PC-9 (cell line): ENCODE data around the gene TMEM138. TPM values are rescaled to one million over a fixed set of nuclear protein-coding genes. Genes with fewer than 3 reads are reported as not detected.
A peak's percentile ranks its signal among the peaks of the same experiment; 100 is the strongest.

Experiments used
- BruUV-seq: library from RNA; stranded (reverse); fragments of 400-500 nt; replicated peaks from 2 replicates; lab custom pipeline; 2021; lab: Mats Ljungman, UMichigan
- CTCF ChIA-PET: fragments of 300-600 bp; sonication (Branson Sonifier 250); formaldehyde crosslinking; loops from one replicate; lab custom pipeline; 2022; ENCODE audit warnings: antibody characterized with exemption; lab: Charles Lee
- POLR2A ChIA-PET: fragments of 300-600 bp; sonication (Branson Sonifier 250); formaldehyde crosslinking; loops from one replicate; lab custom pipeline; 2022; ENCODE audit warnings: antibody characterized with exemption; ENCODE audit not compliant: unreplicated experiment; lab: Charles Lee
- DNase-seq, 2 experiments: peaks; one replicate each; pipeline versions ENCODE4 v3.0.0 to v3.0.0-alpha.2; 2015 to 2022; ENCODE audit warnings: mixed read lengths in 1 of 2
- H2AFZ ChIP-seq: fragments of 200-600 bp; sonication (generic); 2 replicates; pipeline ENCODE4 v1.8.1; 2017; ENCODE audit warnings: antibody characterized with exemption
- H3F3A ChIP-seq: fragments of 200-600 bp; sonication (generic); 2 replicates; pipeline ENCODE4 v1.8.1; 2017; ENCODE audit warnings: antibody characterized with exemption, mild to moderate bottlenecking, low read depth; ENCODE audit not compliant: insufficient read depth
- H3K27ac ChIP-seq: fragments of 200-600 bp; sonication (generic); 2 replicates; pipeline ENCODE4 v1.6.1; 2016; ENCODE audit warnings: mixed run types
- H3K27me3 ChIP-seq: fragments of 200-600 bp; sonication (generic); 2 replicates; pipeline ENCODE4 v1.6.1; 2016; ENCODE audit warnings: low read depth, mixed run types; ENCODE audit not compliant: insufficient read depth
- H3K36me3 ChIP-seq: fragments of 200-600 bp; sonication (generic); 2 replicates; pipeline ENCODE4 v1.6.1; 2016; ENCODE audit warnings: low read depth, mixed run types
- H3K4me1 ChIP-seq: fragments of 200-600 bp; sonication (generic); replicated peaks from 2 replicates; pipeline ENCODE4 v1.6.1; 2016; ENCODE audit warnings: mixed run types; ENCODE audit not compliant: insufficient read depth
- H3K4me2 ChIP-seq: fragments of 200-600 bp; sonication (generic); 2 replicates; pipeline ENCODE4 v1.6.1; 2017; ENCODE audit warnings: mixed run types
- H3K4me3 ChIP-seq: fragments of 200-600 bp; sonication (generic); 2 replicates; pipeline ENCODE4 v1.6.1; 2016; ENCODE audit warnings: mixed run types
- H3K79me2 ChIP-seq: fragments of 200-600 bp; sonication (generic); 2 replicates; pipeline ENCODE4 v1.6.1; 2017; ENCODE audit warnings: low read depth, mixed run types
- H3K9me2 ChIP-seq: fragments of 200-600 bp; sonication (generic); 2 replicates; pipeline ENCODE4 v1.8.1; 2017; ENCODE audit warnings: mild to moderate bottlenecking; ENCODE audit not compliant: insufficient read depth
- H3K9me3 ChIP-seq: fragments of 200-600 bp; sonication (generic); 2 replicates; pipeline ENCODE4 v1.8.1; 2016; ENCODE audit warnings: low read depth; ENCODE audit not compliant: insufficient read depth
- H4K20me1 ChIP-seq: fragments of 200-600 bp; sonication (generic); 2 replicates; pipeline ENCODE4 v1.8.1; 2017; ENCODE audit not compliant: insufficient read depth
- CTCF ChIP-seq: fragments of 200-600 bp; sonication (generic); conservative IDR thresholded peaks from 2 replicates; pipeline ENCODE4 v1.6.1; 2017; ENCODE audit warnings: mixed run types, antibody characterized with exemption, mild to moderate bottlenecking, moderate library complexity
- EZH2 ChIP-seq: fragments of 200-600 bp; sonication (generic); IDR thresholded peaks from 2 replicates; pipeline ENCODE4 v1.8.0; 2017; ENCODE audit warnings: antibody characterized with exemption, low read depth
- intact Hi-C: fragments of 100-400 bp; cut with micrococcal nuclease; formaldehyde crosslinking; loops from one replicate; pipeline ENCODE4 v1.10.0; 2022; ENCODE audit not compliant: unreplicated experiment
- total RNA-seq: library from RNA; stranded (reverse); gene quantifications from 2 replicates; pipeline ENCODE4 v1.2.3, GENCODE V29; 2021

The TMEM138 gene
- total RNA-seq, 1 experiment from 2014 or later, result 46.1 TPM

GRCh38 chr11:61354208-61354607 is 8.0 kb upstream of the TMEM138 start:
- intact Hi-C loops, result no loop called here
- Histone ChIP-seq H4K20me1 (no peaks in the 10 kb centered on the region), H3K9me2 (no peaks in the 10 kb centered on the region), H3K4me1 (no peaks in the 10 kb centered on the region), H3K27me3 (no peaks in the 10 kb centered on the region), H3K27ac (no peak overlapping the region), H3K79me2 (0 out of 2 replicates have a peak, but pooled peaks cover under 1% of the 10 kb centered on the region), H3K4me3 (no peak overlapping the region), H3K4me2 (no peak overlapping the region), H3K36me3 (0 out of 2 replicates have a peak, but pooled peaks cover 7% of the 10 kb centered on the region), H2AFZ (no peak overlapping the region), H3F3A (0 out of 2 replicates have a peak, but pooled peaks cover 4% of the 10 kb centered on the region), H3K9me3 (no peaks in the 10 kb centered on the region)
- ChIA-PET POLR2A (interaction anchor here (0.6 to 0.7 kb wide), 2 partner anchors 31 to 1068 kb away, joined by 3 read pairs; no protein-coding TSS in a partner anchor), CTCF (interaction anchor here (0.7 kb wide), 1 partner anchor 1024 kb away, joined by 3 read pairs; no protein-coding TSS in a partner anchor)
- TF ChIP-seq EZH2 (no peak), CTCF (no peak)
- DNase-seq, result no peak
- TSS peak; percentile 7 for BruUV-seq

GRCh38 chr11:61356706-61357105 is 5.5 kb upstream of the TMEM138 start:
- CTCF ChIA-PET, result no interaction called here

GRCh38 chr11:61357233-61357893 is 4.8 kb upstream of the TMEM138 start:
- Histone ChIP-seq H3K4me3 (no peak overlapping the region), H3K27ac (no peak overlapping the region), H3K79me2 (peaks cover 20% of the 10 kb centered on the region), H3F3A (peaks cover 6% of the 10 kb centered on the region; the same call in 1 of the 2 replicates), H3K4me2 (no peak overlapping the region), H4K20me1 (no peaks in the 10 kb centered on the region), H3K9me2 (no peaks in the 10 kb centered on the region), H3K36me3 (no peaks in the 10 kb centered on the region), H3K27me3 (no peaks in the 10 kb centered on the region), H3K4me1 (peaks cover 10% of the 10 kb centered on the region), H2AFZ (no peak overlapping the region), H3K9me3 (no peaks in the 10 kb centered on the region)
- intact Hi-C loops, result no loop called here
- no TSS peak for BruUV-seq
- no peak for DNase-seq
- ChIA-PET POLR2A (interaction anchor here (0.7 kb wide), 1 partner anchor 396 kb away, joined by 11 read pairs; no protein-coding TSS in a partner anchor), CTCF (interaction anchor here (0.5 kb wide), 1 partner anchor 510 kb away, joined by 6 read pairs; no protein-coding TSS in a partner anchor)
- TF ChIP-seq EZH2, result no peak
- no peak for TF ChIP-seq CTCF

More at GRCh38 chr11:61356706-61357105, 5.5 kb upstream of the TMEM138 start:
- H3K79me2 ChIP-seq, result peaks cover 19% of the 10 kb centered on the region
- TF ChIP-seq EZH2 (no peak), CTCF (no peak)
- peaks cover 5% of the 10 kb centered on the region; the same call in 1 of the 2 replicates for H3F3A ChIP-seq
- POLR2A ChIA-PET, result interaction anchor here (0.7 kb wide), 1 partner anchor 395 kb away, joined by 11 read pairs; no protein-coding TSS in a partner anchor
- H3K27ac ChIP-seq, result no peak overlapping the region
- peaks cover 10% of the 10 kb centered on the region for H3K4me1 ChIP-seq
- no peak overlapping the region for H3K4me3 ChIP-seq
- BruUV-seq, result no TSS peak
- H3K36me3 ChIP-seq, result no peaks in the 10 kb centered on the region
- no peak overlapping the region for H2AFZ ChIP-seq
- no peaks in the 10 kb centered on the region for H3K9me2 ChIP-seq
- no peaks in the 10 kb centered on the region for H4K20me1 ChIP-seq
- H3K27me3 ChIP-seq, result no peaks in the 10 kb centered on the region
- DNase-seq, result no peak
- intact Hi-C loops, result no loop called here
- no peak overlapping the region for H3K4me2 ChIP-seq
- no peaks in the 10 kb centered on the region for H3K9me3 ChIP-seq
